NOMO-1 (cell line): ENCODE measurements around the gene ETNK1.
"Not testable (repeated sequence)": the region's sequence is repeated elsewhere in the genome, so short reads cannot be mapped to it uniquely, and the experiment has no call there.

Experiments
- DNase-seq, 2 experiments: peaks; one replicate each; lab custom pipeline; 2025; ENCODE audit not compliant: unreplicated experiment in 2 of 2; lab: John Stamatoyannopoulos, UW

The ETNK1 gene, protein sequence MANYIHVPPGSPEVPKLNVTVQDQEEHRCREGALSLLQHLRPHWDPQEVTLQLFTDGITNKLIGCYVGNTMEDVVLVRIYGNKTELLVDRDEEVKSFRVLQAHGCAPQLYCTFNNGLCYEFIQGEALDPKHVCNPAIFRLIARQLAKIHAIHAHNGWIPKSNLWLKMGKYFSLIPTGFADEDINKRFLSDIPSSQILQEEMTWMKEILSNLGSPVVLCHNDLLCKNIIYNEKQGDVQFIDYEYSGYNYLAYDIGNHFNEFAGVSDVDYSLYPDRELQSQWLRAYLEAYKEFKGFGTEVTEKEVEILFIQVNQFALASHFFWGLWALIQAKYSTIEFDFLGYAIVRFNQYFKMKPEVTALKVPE

DNA sequence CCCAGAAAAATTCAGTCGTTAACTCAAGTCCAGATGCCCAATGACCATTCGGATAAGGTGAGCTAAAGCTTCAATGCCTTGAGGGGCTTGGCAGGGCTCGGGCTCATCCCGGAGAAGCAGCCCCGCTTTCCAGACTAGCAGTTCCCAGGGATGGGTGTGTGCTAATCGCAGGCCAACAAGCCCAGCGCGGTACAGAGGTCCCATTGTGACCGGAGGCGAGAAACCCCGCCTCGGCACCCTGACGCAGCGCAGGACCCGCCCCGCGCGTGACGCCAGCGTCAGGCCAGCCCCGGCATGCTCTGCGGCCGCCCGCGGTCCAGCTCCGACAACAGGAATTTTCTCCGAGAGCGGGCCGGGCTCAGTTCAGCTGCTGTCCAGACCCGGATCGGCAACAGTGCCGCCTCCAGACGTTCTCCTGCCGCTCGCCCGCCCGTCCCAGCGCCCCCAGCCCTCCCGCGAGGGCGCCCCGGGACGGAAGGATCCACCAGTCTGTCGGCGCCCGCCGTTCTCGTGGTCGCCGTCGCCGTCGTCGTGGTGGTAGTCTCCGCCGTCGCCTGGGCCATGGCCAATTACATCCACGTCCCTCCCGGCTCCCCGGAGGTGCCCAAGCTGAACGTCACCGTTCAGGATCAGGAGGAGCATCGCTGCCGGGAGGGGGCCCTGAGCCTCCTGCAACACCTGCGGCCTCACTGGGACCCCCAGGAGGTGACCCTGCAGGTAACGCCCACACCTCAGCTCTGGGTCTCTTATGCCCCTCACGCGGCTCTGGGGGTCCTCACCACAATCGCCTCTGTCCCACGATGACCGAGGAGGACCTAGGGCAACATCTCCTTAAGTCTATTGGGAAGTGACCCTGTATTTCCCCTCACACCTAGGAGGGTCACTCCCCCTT is at the start of gene ETNK1:
TSS of gene ETNK1 (plus strand) at position 302 of the 892 bp plus-strand sequence. CDS start at position 562, 260 bp downstream.
- DNase-seq = peak; percentile 70 to 81

DNA sequence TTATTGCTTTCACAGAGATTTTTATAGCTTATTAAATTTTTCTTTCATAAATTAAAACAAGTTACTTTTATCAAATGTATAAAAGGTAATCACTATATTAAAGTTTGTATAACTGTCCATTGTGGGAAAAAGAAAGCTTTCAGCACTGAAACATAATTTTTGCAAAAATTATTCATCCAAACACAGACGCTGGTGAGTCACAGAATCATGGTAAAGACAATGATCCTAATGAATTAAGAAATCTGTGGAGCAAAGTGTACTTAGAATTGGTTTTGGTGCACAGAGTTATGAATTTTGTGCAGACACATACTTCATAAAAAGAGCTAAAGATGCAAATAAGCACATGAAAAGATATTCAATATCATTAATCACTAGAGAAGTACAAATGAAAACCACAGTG is 48.9 kb upstream of the ETNK1 start:
- no peak for DNase-seq

DNA sequence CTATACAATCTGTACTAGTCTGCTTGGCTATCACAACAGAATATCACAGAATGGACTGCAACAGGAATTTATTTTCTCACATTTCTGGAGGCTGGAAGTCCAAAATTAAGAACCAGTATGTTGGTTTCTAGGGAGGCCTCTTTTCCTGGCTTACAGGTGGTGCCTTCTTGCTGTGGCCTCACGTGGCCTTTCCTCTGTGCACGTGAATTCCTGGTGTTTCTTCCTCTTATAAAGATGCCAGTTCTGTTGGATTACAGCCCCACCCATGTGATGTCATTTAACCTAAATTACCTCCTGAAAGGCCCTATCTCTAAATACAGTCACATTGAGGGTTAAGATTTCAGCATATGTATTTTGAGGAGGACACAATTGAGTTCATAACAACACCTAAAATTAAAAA is 48.5 kb upstream of the ETNK1 start:
- no peak for DNase-seq

DNA sequence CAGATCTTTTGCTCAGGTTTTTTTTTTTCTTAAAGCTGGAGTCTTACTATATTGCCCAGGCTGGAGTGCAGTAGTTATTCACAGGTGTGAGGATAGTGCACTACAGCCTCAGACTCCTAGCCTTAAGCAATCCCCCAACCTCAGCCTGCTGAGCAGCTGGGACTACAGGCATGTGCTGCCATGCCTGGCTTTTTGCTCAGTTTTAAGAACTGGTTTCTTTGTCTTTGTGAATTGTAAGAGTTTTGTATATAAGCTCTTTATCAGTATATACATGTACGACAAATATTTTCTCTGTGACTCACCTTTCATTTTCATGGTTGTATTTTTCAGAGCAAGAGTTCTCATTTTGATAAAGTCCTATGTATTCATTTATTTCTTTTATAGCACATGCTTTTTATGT is 47.3 kb upstream of the ETNK1 start:
- DNase-seq = no peak

DNA sequence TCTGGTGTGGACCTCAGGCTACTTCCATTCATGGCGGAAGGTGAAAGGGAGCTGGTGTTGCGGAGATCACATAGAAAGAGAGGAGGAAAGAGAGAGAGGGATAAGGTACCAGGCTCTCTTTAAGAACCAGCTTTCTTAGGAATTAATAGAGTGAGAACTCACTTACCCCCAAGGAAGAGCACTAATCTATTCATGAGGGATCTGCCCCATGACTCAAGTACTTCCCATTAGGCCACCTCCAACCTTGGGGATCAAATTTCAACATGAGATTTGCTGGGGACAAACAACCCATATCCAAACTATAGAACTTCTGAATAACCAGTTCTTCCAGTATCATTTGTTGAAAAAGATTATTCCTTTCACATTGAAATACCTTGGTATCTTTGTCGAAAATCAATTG is 46.6 kb upstream of the ETNK1 start:
- DNase-seq = no peak

DNA sequence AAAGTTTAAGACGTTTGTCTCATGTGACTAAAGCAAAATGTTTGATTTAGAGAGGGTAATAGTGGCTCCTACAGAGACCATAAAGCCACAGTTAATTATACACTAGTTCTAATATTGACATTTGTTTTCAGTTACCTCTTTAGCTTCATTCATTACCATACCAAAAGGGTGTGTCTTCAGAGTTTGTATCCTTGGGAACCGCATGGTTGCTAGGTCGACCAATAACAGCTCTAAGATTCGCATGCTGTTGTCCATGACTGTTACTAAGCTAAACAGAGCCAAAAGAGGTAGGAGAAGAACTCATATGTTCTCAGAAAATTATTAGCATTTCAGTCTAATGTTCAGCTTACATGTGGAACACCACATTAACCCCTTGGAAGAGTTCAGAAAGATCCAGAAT is 36.2 kb upstream of the ETNK1 start:
- DNase-seq = no peak

DNA sequence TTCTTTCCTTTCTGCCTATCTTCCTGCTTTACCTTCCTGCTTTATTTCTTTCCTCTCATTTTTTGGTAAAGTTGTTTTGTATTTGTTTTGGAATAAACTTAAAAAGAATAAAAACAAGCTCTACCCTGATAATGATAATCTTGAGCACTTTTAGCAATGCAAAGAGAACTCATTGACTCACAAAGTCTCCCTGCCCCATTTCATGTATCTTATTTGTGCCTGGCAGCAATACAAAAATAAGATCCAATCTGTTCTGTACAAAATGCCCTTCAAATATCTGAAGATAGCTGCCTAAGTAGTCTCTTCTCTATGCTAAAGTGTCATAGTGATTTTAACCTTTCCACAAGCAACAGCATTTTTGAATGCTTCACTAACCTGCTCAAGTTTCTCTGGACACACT is 31.1 kb upstream of the ETNK1 start:
- DNase-seq = no peak

DNA sequence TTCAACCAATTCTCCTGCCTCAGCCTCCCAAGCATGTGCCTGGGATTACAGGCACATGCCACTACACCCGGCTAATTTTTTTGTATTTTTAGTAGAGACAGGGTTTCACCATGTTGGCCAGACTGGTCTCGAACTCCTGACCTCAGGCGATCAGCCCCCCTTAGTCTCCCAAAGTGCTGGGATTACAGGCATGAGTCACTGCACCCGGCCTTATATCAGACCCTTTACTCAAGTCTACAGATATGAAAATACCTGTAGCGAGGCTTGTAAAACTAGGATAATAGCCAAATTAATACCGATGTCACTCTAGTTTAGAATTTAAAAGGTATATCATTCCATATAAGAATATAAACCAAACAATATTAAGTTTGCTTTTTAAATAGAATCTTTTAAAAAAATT is 27.4 kb upstream of the ETNK1 start:
- not testable (repeated sequence) for DNase-seq

DNA sequence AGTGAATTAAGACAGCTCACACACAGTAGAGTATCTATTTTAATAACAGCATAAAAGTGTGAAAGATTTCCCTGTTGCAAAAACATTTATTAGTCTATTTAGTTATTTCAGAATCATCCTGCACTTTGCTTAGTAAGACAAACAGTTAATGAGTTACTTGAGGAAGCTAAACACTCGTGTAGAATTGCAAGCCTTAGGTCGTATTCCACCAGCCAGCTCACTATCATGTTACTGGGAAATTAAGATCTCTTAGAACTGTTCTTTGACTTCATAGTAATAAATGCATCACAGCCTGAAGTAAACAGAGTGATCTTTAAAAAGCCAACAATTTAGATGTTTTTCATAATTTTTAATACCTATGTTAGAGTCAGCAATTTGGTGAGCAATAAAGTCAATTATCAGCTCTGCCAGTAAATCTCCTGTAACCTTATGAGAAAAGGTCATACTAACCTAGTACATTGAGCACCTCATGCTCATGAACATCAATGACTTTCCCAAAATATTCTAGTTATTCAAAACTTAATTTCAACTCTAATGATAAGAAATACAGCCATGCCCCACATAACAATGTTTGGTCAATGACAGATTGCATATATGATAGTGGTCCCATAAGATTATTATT is 26.7 kb upstream of the ETNK1 start:
- no peak for DNase-seq

DNA sequence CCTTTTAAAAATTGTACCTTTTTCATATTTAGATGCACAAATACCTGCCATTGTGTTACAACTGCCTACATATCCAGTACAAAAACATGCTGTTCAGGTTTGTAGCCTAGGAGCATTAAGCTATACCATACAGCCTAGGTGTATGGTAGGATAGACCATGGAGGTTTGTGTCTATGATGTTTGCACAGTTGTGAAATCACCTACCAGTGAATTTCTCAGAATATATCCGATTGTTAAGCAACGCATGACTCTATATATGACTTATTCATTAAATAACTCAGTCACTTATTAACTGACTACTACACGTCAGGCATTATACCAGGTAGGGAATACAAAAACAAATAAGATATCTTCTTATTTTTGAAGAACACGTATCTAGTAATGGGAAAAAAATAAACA is 26.2 kb upstream of the ETNK1 start:
- DNase-seq = no peak

DNA sequence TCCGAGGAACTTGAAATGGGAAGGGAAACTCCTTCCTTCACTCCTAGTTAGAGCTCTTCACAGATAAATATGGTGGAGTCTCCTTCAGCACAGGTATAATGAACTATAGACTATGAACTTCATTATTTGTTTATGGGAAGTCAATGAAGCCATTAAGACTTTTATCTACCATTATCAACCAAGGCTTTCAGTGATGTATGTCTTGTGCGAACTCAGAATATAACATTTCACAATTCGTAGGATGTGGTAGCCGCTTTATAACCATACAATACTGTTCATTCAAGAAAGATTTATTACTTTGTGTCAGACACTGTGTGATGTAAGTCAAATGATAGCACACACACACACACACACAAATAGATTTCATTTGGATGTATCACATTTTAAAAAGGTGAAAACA is 24.8 kb upstream of the ETNK1 start:
- no peak for DNase-seq

DNA sequence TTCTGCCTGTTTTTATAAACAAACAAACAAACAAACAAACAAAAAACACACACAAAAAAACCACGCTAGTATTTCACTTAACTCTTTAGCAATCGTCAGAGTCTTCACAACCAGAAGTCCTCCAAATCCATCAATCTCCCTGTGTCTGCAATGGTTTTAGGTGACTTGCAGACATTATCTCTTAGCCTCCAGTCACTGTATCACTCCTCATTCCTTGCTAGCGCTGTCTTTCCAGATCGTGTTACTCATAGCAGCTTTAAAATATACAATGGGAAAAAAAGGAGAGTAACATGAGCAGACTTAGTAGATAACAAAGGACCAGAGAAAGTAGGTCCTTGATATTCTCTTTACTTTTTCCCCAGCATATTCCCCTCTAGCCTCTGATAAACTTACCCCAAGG is 15.5 kb upstream of the ETNK1 start:
- no peak for DNase-seq

DNA sequence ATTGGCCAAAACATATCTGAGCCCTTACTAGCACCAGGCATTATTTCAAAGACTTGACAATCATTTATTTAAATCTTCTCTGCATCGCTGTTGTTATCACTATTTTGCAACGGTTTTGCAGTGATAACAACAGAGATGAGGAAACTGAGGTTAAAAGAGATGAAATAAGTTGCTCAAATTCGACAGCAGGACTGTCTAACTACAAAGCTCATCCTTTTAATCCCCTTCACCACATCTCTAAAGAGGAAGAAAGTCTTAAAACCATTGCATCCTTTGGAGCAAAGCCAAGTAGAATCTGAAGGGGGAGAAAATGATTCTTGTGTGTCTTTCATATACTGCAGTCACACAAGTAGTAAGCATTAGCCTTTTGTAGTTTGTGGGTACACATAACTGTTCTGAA is 14.8 kb upstream of the ETNK1 start:
- DNase-seq = no peak

DNA sequence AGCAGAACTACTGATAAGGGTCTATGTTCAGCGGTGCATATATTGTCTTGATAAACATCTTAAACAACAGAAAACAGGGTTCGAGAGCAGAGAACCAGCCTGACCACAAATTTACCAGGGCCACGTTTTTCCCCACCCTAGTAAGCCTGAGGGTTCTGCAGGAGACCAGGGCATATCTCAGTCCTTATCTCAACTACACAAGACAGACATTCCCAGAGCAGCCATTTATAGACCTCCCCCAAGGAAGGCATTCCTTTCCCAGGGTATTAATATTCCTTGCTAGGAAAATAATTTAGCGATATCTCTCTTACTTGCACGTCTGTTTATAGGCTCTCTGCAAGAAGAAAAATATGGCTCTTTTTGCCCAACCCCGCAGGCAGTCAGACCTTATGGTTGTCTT is 12.1 kb upstream of the ETNK1 start:
- not testable (repeated sequence) for DNase-seq

DNA sequence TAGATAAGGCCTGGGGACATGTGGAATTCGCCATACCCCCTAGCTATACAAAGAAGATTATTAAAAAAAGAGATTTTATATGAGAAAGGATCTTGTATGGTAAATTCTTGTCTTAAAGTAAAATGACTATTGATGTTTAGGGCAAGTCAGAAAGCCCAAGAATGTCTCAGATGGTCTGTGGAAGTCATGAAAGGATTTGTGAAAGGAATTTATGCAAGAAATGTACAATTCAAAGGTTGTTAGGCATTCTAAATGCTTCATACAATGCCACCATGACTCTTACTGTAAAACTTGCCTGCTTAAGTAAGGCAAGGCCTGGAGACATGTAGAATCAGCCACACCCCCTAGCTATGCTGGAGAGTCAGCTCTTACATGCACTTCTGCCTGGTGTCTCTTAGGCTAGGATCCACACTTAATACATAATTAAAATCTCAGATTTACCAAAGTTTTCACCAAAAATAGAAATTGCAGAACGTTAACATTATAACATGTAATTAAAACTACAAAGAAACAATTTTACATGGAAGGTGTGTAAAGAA is 8.9 kb upstream of the ETNK1 start:
- DNase-seq = no peak

DNA sequence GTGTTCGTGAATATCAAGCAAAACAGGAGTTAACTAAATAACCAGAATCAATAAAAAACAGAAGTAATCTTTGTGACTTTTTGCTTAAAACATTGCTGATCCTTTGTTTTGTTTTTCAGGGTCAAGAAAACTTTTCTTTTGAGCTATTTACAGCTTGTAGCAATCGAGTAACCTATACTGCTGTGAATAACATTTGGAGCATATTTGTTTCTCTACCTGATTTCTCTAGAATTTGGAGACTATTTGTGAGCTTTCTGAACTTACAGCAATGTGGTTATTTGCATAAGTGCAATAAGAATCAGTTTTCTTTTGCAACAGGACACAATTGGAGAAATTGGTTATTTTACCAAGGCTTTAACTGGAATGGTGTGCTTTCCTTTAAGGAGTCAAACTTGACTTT is 7.3 kb upstream of the ETNK1 start:
- no peak for DNase-seq

DNA sequence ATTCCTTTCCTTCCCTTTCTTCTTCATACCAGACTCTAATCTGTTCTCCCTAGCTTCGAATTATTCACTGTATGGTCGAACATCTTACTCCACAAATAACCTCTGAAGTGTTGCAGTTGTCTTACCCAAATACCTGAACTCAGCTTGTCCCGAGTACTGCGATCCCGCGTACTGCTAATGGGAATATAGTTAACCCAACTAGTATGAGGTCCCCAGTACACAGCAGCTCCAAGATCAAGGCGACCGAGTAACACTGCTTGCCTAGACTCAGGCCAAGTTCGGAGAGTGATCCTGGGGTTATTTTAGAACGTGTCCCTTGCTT is 462 bp upstream of the ETNK1 start:
- DNase-seq = no peak

DNA sequence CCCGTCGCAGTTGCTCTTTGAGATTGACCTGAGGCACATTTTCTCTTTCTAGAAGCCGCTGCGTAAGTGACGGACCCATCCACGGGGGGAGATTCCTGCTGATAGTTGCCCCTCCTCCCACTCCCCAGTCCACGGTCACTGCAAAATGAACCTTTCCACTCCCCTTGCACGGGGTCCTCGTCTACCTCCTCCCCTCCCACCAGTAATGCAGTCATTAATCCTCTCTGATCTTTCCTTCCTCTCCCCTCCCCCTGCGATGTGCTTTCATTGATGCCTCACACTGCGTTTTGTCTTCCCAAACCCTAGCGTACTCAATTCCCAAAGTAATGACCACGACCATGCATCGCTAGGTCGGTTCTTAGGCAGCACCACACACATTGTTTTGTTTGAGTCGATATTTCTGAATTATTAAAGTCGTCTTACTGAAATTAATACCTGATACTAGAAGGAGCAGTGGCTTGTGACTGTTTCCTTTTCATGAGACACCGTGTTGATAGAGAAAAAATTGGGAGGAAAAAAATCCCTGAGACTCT is 857 bp downstream of the ETNK1 start:
- DNase-seq = peak in 1 of 2 experiments; percentile 10

DNA sequence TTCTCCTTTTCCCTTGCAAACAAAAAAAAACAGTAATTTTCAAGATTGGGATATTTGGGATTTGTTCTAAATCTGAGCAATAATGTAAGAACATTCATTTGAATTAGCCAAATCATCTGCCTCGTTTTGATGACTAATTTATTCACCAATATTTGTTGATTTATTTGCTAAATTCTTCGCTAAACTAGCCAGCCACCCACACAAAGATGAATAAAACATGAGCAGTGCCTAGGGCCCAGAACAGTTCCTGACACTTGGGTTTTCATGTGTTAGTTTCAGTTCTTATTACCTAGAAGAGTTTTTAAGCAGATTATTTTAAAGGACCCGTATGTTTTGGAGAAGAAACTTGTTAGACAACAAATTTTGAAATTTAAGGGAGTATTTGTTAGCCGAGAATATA is 1.4 kb downstream of the ETNK1 start:
- DNase-seq = peak in 1 of 2 experiments; percentile 30

DNA sequence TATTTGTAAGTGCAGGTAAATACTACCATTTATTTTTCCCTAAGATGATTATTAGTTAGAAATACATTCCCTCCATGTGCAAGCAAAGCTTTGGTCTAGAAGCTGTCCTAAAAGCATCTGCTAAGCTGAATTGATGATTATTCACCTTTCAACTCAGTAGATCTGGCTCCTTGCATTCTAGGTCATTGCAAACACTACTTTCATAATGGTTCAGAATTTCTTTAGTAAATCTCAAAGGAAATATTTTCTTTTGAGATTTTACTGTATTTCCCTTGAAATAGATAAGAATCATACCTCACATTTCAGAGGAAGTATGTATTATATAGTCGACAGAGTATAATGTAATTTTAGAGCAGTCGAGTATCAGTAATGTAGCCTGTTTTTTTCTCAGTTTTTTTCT is 2.4 kb downstream of the ETNK1 start:
- DNase-seq = no peak

DNA sequence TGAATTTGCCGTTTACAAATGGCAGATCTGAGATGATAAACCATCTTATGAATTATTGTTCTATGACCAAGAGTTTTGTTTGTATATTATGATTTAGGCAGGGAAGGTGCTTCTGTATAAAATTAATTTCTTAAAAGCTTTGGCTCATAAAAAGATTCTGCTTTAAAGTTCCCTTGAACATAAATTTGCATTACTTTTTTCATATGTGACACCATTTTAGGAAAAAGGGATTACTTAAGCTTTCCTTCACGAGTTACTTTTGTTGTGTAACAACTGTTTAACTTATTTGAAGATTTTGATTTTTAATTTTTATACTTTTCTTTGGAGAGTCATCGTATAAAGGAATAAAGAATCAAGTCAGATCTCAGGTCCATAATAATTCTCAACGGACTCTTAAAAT is 3.3 kb downstream of the ETNK1 start:
- DNase-seq = no peak
